DMS153 treated with DMSO at 0.1 percent for 48 hours (cell line): ENCODE results near the gene ASCC1.

ENCODE experiments used
- DNase-seq: peaks from one replicate; lab custom pipeline; 2025; ENCODE audit not compliant: unreplicated experiment; lab: John Stamatoyannopoulos, UW

The ASCC1 gene

GRCh38 chr10:72068126-72068765, 147.8 kb downstream of the ASCC1 start:
- DNase-seq: no peak

- DNase-seq: no peak
These were observed 148.5 kb downstream of the ASCC1 start for GRCh38 chr10:72067463-72068125.

GRCh38 chr10:72066318-72067284, 149.5 kb downstream of the ASCC1 start:
- DNase-seq: no peak

GRCh38 chr10:72065439-72066025, 150.5 kb downstream of the ASCC1 start:
- no peak for DNase-seq

- DNase-seq: no peak
These were observed 152.2 kb downstream of the ASCC1 start for GRCh38 chr10:72063703-72064391.

GRCh38 chr10:72062832-72063702, 153.0 kb downstream of the ASCC1 start:
- DNase-seq: no peak

DNA sequence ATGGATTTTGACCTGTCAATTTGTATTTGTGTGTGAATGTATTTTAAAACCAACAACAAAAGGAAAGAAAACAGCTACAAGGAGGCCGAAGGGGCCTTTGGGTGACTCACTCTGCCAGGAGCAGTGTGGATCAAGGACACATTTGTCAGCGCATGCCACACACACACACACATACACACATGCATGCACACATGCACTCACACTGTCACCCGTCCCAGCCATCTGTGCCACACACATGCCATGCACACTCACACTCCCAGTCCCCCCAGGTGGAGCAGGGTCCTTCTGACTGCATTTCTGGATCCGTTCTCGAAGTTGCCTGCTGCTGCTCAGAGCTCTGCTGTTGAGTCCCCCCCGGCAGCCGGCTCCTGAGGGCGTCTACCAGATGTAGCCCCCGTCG, 153.7 kb downstream of the ASCC1 start:
- no peak for DNase-seq

- no peak for DNase-seq
These were observed 154.1 kb downstream of the ASCC1 start for GRCh38 chr10:72061930-72062329.

DNA sequence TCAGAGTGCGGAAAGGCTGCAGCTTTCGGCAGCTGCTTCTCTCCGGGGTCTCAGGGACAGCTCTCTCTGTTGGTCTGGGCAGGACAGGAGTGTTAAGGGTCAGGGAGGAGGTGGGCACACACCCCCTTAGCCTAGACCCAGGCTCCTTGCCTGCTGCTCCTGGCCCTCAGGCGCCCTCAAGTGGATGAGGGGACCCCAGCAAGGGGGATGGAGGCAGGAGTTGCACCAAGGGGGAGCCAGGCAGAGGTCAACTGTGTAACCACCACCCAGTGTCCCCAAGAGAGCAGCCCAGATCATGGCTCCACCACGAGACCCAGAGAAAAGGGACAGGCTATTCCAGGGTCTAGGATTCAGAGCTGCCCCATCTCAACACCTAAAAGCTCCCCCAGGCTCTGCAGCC, 154.6 kb downstream of the ASCC1 start:
- no peak for DNase-seq

DNA sequence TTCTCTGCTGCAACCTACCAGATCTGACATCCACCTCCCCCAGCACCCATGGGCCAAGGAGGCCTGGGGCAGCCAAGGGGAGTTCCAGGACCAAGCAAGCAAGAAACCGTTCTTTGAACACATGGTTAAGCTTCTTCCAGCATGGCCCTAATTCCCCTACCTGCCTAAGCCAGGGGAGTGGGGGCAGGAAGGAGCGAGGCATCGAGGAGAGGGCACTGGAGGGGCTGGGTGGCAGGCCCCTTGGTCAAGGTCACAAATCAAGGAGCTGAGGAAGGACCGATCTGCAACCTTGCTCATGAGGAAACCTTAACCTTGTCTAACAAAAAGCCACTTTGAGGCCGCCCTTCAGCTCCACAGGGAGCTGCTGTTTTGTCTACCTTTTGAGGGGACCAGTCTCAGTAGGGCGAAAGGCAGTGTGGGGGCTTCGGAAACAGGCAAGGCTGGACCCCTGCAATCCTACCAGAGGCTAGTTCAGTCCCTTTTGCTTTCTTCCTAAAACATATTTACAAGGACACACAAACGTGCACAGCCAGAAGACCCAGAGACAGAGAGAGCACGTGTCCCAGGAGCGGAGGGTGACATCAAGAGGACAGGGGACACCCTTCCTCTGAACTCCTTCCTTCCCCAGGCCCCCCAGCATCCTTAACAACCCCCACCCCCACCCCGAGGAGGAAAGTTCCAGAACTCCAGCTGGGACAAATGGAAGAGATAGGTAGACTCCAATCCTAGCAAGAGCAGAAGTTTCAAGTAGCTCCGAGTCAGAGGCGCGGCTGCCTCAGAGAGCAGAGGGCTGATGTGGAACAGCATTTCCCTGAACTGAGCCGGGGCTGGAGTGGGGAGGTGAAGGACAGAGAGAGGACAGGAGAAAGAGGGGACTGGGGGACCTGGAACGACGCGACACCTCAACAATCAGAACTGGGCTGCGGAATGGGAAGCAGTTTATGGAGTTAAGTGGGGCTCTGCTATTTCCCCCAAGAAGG, 155.9 kb downstream of the ASCC1 start:
- DNase-seq: no peak

- DNase-seq: no peak
These were observed 156.9 kb downstream of the ASCC1 start for GRCh38 chr10:72058989-72059842.

DNA sequence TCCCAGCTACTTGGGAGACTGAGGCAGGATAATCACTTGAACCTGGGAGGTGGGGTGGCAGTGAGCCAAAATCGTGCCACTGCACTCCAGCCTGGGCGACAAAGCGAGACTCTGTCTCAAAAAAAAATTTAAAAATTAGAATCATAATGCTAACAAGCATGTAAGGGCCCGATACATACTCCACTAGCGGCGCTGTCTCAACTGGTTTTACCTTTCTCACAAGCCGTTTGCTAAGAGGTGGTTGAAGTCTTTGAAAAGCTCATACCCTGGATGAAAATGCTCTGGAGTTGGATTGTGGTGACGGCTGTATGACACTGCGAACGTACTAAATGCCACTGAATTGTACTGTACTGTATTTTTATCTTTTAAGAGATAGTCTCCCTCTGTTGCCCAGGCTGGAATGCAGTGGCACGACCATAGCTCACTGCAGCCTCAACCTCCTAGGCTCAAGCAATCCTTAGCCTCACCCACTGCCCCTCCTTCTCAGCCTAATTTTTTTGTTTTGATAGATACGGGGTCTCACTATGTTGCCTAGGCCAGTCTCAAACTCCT, 157.7 kb downstream of the ASCC1 start:
- no peak for DNase-seq

DNA sequence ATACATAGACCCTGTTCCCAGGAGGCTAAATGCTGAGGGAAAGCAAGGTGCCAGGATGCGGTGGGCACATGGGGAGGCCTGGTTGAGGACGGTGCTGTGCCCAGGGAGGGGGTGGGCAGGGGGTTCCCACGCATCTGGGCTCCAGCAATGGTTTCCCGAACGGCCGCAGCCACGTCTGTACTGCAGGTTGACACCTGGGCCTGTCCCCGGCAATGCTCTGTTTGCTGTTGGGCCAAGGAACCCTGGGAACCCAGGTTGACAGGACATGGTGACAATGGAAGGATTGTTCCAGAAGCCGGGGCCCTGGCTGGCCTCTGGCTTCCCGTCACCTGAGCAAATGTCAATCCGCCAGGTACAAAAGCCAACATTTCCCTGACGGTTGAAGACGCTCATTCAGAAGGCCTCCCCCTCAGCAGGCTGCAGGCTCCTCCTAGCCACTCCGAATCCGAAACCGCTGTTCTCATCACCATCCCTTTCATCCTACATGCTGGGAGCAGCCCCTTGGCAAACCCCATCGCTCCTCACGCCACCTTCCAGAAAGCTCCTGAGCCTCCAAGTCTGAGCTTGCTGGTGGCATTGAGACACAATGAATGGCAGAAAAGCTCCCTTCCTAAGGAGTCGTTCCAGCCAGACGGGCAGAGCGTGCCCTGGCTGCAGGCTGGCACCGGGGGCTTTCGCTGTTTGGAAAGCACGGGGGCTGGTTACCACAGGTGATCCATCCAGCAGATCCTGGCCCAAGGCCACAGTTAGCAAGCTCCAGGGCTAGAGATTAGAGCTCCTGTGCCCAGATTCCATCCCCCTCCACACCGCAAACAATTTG, 158.9 kb downstream of the ASCC1 start:
- DNase-seq: no peak

DNA sequence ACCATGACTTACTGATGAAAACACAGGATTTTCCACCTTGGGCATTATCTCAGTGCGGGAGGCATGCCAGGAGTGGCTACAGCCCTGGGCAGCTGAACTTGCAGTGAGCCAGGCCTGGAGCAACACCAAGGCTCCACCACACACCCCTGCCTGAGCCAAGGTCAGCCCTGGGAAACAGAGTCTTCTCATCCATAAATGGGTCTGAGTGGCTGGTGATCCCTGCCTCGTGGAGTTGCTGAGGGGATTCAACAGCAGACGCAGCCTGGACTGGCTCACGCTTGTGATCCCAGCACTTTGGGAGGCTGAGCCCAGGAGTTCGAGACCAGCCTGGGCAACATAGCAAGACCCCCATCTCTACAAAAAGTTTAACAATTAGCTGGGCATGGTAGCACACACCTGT, 160.0 kb downstream of the ASCC1 start:
- DNase-seq: no peak

DNA sequence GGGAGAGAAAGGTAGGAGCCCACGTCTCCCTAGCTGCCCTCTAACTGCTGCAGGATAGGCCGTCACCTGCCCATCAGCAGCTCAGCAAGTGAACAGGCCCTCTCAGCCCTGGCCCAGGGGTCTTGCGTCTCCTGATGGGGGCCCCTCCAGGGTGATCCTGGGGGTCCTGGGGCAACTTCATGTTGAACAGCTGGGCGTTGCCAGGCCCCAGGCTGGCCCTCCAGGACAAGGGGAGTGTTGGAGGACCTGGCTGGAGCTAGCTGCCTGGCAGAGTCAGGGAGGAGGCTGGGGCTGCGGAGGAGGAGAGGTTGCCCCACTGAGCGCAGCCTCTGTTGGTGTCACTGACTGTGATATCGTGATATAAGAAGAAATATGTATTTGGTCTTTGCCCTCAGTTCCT, 162.4 kb downstream of the ASCC1 start:
- no peak for DNase-seq

DNA sequence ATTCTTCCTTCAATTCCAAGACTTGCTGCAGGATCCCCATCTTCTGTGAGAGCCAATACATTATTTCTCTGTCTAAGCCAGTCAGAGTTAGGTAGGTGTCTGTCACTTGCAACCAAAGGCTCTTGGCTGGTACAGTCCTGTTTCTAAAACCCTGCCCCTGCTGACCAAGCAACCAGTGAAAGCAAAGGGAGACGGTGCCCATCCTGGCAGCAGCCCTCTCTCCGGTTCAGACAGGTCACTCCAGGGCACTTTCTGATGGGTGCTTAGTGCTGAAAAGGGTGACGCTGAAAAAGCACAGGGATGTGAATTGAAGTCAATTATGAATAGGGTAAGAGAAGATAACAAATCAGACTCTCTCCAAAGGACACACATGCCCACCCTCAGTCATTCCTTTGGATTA, 165.2 kb downstream of the ASCC1 start:
- no peak for DNase-seq
